ENCODE data around the gene KBTBD13. TPM values are rescaled to one million over a fixed set of nuclear protein-coding genes. Genes with fewer than 3 reads are reported as not detected.

Gene KBTBD13
- total RNA-seq (not detected), polyA plus RNA-seq (not detected)

DNA sequence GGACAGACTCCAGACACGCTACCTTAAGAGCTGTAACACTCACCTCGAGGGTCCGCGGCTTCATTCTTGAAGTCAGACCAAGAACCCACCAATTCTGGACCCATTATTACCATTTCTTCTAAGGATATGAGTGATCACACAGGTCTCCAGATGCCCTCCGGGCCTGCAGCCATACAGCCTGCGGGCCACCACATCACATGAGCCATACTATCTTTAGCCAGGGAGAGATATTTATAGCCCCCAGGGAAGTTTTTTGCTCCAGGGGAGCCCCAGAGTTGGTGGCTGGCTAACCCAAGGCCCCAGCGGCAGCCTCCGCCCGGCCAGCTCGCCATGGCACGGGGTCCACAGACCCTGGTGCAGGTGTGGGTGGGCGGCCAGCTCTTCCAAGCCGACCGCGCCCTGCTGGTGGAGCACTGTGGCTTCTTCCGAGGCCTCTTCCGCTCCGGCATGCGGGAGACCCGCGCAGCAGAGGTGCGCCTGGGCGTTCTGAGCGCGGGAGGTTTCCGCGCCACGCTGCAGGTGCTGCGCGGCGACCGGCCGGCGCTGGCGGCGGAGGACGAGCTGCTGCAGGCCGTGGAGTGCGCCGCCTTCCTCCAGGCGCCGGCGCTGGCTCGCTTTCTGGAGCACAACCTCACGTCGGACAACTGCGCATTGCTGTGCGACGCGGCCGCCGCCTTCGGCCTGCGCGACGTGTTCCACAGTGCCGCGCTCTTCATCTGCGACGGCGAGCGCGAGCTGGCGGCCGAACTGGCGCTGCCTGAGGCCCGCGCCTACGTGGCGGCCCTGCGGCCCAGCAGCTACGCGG, at the start of gene KBTBD13:
Gene KBTBD13, plus strand, starts transcription at position 261 of the 805 bp plus-strand sequence. Its CDS starts 70 bp downstream, at position 331.
- ChIA-PET CTCF (ENCODE audit: partially characterized antibody) (interaction anchor here (1.6 to 4.0 kb wide), 3 partner anchors 21 to 345 kb away, joined by 3 to 24 read pairs (median 3); no protein-coding TSS in a partner anchor), POLR2A (ENCODE audit: partially characterized antibody) (no interaction called here)
- Mint-ChIP-seq H3K27ac (no peak within 1 kb of the TSS), H3K27me3 (peaks cover 14 to 28% of the 10 kb centered on the region in 2 donors), H3K36me3 (no peaks in the 10 kb centered on the region), H3K9me3 (no peaks in the 10 kb centered on the region), H3K4me3 (no peak within 1 kb of the TSS), H3K4me1 (peaks cover 5 to 12% (median 7%) of the 10 kb centered on the region in 4 donors)
- no peaks in the 10 kb centered on the region for H3K27me3 ChIP-seq (ENCODE audit: insufficient read depth, low read length)
- H3K27ac ChIP-seq (ENCODE audit: low read depth, low read length) = no peak within 1 kb of the TSS
- no peak for DNase-seq
- no peaks in the 10 kb centered on the region for H3K4me1 ChIP-seq (ENCODE audit: insufficient read depth, low read length)
- intact Hi-C loops (cut with micrococcal nuclease) = no loop called here
- no peak within 1 kb of the TSS for H3K4me3 ChIP-seq (ENCODE audit: low read length in 2 of 2)
- no peaks in the 10 kb centered on the region for H3K9me3 ChIP-seq (ENCODE audit: control insufficient read depth in 1 of 2, low read length in 2 of 2)
- no peaks in the 10 kb centered on the region for H3K36me3 ChIP-seq (ENCODE audit: insufficient read depth, low read length)

DNA sequence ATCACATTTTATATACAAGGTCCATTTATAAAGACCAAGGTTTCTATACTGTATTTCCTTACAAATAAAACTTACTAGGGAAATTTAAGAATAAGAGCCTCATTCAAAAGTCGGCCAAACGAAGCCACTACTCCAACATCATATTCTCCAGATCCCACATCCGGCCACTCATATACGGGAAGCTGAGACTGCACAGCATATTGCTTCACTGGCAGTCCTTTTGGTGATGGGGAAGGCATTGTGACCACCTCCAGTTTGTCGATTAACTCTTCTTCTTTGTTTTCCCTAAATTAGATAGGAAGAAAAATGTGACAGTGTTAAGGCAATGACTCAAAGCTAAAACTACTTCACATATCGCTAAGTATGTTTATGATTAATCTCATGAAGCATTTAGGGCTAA, 49.8 kb upstream of the KBTBD13 start:
- H3K36me3 Mint-ChIP-seq = peaks cover 18 to 27% of the 10 kb centered on the region in 2 donors
- H3K4me3 Mint-ChIP-seq = peak overlapping the region in 4 of 8 donors; percentile 25 to 52 (median 38)
- H3K27me3 Mint-ChIP-seq = peaks cover 0 to 2% of the 10 kb centered on the region in 2 donors
- intact Hi-C loops (cut with micrococcal nuclease) = no loop called here
- no peaks in the 10 kb centered on the region for H3K9me3 Mint-ChIP-seq
- H3K27ac Mint-ChIP-seq = peak overlapping the region in 3 of 7 donors; percentile 14 to 50 (median 24)
- DNase-seq = no peak
- CTCF ChIA-PET (ENCODE audit: partially characterized antibody) = interaction anchor here (1.2 kb wide), 1 partner anchor 8 kb away, joined by 3 read pairs; no protein-coding TSS in a partner anchor
- no peaks in the 10 kb centered on the region for H3K36me3 ChIP-seq (ENCODE audit: insufficient read depth, low read length)
- POLR2A ChIA-PET (ENCODE audit: partially characterized antibody) = no interaction called here
- no peak overlapping the region for H3K27ac ChIP-seq (ENCODE audit: low read depth, low read length)
- peaks cover 11% of the 10 kb centered on the region for H3K4me1 ChIP-seq (ENCODE audit: insufficient read depth, low read length)
- H3K4me3 ChIP-seq (ENCODE audit: low read length in 2 of 2) = no peak overlapping the region
- H3K27me3 ChIP-seq (ENCODE audit: insufficient read depth, low read length) = no peaks in the 10 kb centered on the region
- peaks cover 9 to 16% (median 13%) of the 10 kb centered on the region in 4 donors for H3K4me1 Mint-ChIP-seq
- no peaks in the 10 kb centered on the region for H3K9me3 ChIP-seq (ENCODE audit: control insufficient read depth in 1 of 2, low read length in 2 of 2)

DNA sequence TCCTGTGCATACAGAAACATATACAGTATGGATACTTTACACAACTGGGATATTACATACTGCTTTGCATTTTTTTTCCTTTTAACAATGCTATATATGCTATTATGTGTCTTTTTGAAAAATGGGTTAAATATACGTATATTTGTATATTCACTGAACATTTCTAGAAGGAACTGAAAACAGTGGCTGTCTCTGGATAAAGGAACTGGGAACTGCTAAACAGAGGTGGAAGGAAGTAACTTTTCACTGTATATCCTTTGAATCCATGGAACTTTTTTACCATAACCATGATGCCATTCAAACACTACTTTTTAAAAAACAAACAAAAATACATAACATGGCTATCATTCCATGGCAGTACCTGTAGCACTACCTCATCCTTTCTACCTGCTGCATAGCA, 49.0 kb upstream of the KBTBD13 start:
- ChIA-PET CTCF (ENCODE audit: partially characterized antibody) (no interaction called here), POLR2A (ENCODE audit: partially characterized antibody) (no interaction called here)
- Histone ChIP-seq H3K4me3 (ENCODE audit: low read length in 2 of 2) (no peak overlapping the region), H3K27ac (ENCODE audit: low read depth, low read length) (no peak overlapping the region), H3K36me3 (ENCODE audit: insufficient read depth, low read length) (no peaks in the 10 kb centered on the region), H3K4me1 (ENCODE audit: insufficient read depth, low read length) (peaks cover 11% of the 10 kb centered on the region), H3K27me3 (ENCODE audit: insufficient read depth, low read length) (no peaks in the 10 kb centered on the region), H3K9me3 (ENCODE audit: control insufficient read depth in 1 of 2, low read length in 2 of 2) (no peaks in the 10 kb centered on the region)
- no peak for DNase-seq
- Mint-ChIP-seq H3K27ac (peak overlapping the region in 1 of 7 donors; percentile 57), H3K9me3 (no peaks in the 10 kb centered on the region), H3K4me3 (peak overlapping the region in 6 of 8 donors; percentile 21 to 95 (median 92)), H3K4me1 (peaks cover 9 to 16% (median 13%) of the 10 kb centered on the region in 4 donors), H3K36me3 (peaks cover 17 to 26% of the 10 kb centered on the region in 2 donors), H3K27me3 (peaks cover 0 to 9% of the 10 kb centered on the region in 2 donors)
- intact Hi-C loops (cut with micrococcal nuclease) = no loop called here

DNA sequence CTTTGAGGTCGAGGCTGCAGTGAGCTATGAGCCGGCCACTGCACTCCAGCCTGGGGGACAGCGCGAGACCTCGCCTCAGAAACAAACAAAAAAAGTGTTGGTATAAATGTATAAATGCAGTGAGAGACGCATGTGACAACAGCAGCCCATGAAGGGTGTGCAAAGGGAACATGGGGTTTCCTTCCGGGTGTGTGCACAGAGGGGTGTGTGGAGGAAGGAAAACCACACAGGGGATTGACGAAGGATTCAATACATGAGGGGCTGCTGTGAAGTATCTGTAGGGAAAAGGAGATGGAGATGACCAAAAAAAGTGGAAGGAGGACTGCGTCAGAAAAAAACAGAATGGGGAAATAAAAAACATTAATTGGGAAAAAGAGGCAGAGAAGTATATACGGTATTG, 48.2 kb upstream of the KBTBD13 start:
- Mint-ChIP-seq H3K27me3 (peaks cover 3 to 14% of the 10 kb centered on the region in 2 donors), H3K36me3 (peaks cover 12 to 24% of the 10 kb centered on the region in 2 donors), H3K9me3 (no peaks in the 10 kb centered on the region), H3K27ac (peak overlapping the region; percentile 43 to 97 (median 84)), H3K4me3 (peak overlapping the region; percentile 87 to 95 (median 94)), H3K4me1 (peaks cover 9 to 17% (median 16%) of the 10 kb centered on the region in 4 donors)
- POLR2A ChIA-PET (ENCODE audit: partially characterized antibody) = no interaction called here
- no peak for DNase-seq
- Histone ChIP-seq H3K4me3 (ENCODE audit: low read length in 2 of 2) (peak overlapping the region; percentile 71 to 84), H3K4me1 (ENCODE audit: insufficient read depth, low read length) (peaks cover 15% of the 10 kb centered on the region), H3K36me3 (ENCODE audit: insufficient read depth, low read length) (no peaks in the 10 kb centered on the region), H3K27me3 (ENCODE audit: insufficient read depth, low read length) (no peaks in the 10 kb centered on the region), H3K9me3 (ENCODE audit: control insufficient read depth in 1 of 2, low read length in 2 of 2) (no peaks in the 10 kb centered on the region), H3K27ac (ENCODE audit: low read depth, low read length) (peak overlapping the region; percentile 70)
- intact Hi-C loops (cut with micrococcal nuclease) = no loop called here
- CTCF ChIA-PET (ENCODE audit: partially characterized antibody) = no interaction called here

DNA sequence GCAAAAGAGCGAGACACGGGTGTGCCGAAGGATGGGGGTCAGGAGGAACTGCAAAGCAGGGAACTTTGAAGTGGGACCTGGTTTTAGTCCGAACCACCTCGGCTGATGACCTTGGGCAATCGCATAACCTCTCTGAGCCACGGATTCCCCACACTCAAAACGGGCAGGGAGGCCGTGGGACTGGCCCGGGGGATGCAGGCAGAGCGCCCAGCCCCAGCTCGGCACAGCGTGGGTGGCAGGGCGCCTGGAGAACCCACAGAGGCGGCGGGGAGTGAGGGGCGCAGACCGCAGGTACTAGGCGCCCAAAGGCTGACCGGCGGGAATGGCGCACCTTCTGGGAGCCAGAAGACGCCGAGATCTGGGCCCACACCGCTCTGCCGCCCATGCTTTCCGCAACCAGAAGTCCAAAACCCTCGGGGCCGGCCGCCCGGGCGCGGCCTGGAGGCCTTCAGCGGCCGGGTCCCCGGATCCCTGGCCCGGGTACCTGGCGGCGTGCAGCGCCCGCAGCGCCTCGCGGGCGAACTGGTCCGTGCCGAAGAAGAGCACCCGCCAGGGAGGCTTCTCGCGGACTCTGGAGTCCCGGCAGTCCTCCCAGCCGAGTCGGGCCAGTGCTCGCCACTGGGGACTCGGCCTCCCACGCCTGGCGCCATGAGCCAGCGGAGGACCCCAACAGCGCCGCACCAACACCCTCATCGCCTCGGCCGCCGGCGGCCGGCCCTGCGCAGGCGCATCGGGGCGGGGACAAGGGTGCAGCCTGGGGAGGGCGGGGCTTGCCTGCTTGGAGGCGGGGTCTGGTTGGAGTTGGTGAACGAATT, 47.4 kb upstream of the KBTBD13 start, which contains the start of gene MTFMT:
Gene MTFMT, minus strand, starts transcription at position 719 of the 815 bp plus-strand sequence. Its CDS starts 26 bp downstream, at position 693.
- Histone ChIP-seq H3K9me3 (ENCODE audit: control insufficient read depth in 1 of 2, low read length in 2 of 2) (no peaks in the 10 kb centered on the region), H3K27me3 (ENCODE audit: insufficient read depth, low read length) (no peaks in the 10 kb centered on the region), H3K4me1 (ENCODE audit: insufficient read depth, low read length) (peaks cover 17% of the 10 kb centered on the region), H3K27ac (ENCODE audit: low read depth, low read length) (peak within 1 kb of the TSS; percentile 70), H3K4me3 (ENCODE audit: low read length in 2 of 2) (peak within 1 kb of the TSS; percentile 71 to 84), H3K36me3 (ENCODE audit: insufficient read depth, low read length) (no peaks in the 10 kb centered on the region)
- peak; percentile 83 to 90 (median 85) for DNase-seq
- POLR2A ChIA-PET (ENCODE audit: partially characterized antibody) = no interaction called here
- Mint-ChIP-seq H3K9me3 (no peaks in the 10 kb centered on the region), H3K36me3 (peaks cover 6 to 18% of the 10 kb centered on the region in 2 donors), H3K27me3 (peaks cover 3 to 16% of the 10 kb centered on the region in 2 donors), H3K4me3 (peak within 1 kb of the TSS; percentile 87 to 95 (median 94)), H3K27ac (peak within 1 kb of the TSS; percentile 43 to 97 (median 84)), H3K4me1 (peaks cover 11 to 24% (median 20%) of the 10 kb centered on the region in 4 donors)
- intact Hi-C loops (cut with micrococcal nuclease) = loop anchor here (1.0 kb wide), 2 partner anchors 40 to 104 kb away; partner anchors contain the start of genes PDCD7 and SPG21
- CTCF ChIA-PET (ENCODE audit: partially characterized antibody) = no interaction called here

DNA sequence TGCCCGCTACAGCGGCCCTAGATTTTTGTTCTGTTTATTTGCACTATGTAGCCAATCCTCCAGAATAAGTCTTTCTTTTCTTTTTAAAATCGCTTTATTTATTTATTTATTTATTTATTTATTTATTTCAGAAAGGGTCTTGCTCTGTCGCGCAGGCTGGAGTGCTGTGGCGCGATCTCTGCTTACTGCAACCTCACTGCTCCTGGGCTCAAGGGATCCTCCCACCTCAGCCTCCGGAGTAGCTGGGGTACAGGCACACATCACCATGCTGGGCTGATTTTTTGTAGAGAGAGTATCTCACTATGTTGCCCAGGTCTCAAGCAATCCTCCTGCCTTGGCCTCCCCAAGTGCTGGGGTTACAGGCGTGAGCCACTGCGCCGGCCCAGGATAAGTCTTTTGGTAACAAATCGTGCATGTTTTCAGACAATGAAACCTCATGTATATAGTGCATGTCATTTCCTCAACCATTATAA, 46.8 kb upstream of the KBTBD13 start:
- Histone ChIP-seq H3K4me3 (ENCODE audit: low read length in 2 of 2) (peak overlapping the region in 1 of 2 donors; percentile 84), H3K36me3 (ENCODE audit: insufficient read depth, low read length) (no peaks in the 10 kb centered on the region), H3K27me3 (ENCODE audit: insufficient read depth, low read length) (no peaks in the 10 kb centered on the region), H3K27ac (ENCODE audit: low read depth, low read length) (peak overlapping the region; percentile 70), H3K4me1 (ENCODE audit: insufficient read depth, low read length) (peaks cover 17% of the 10 kb centered on the region), H3K9me3 (ENCODE audit: control insufficient read depth in 1 of 2, low read length in 2 of 2) (no peaks in the 10 kb centered on the region)
- ChIA-PET CTCF (ENCODE audit: partially characterized antibody) (no interaction called here), POLR2A (ENCODE audit: partially characterized antibody) (no interaction called here)
- H3K27ac Mint-ChIP-seq = peak overlapping the region in 5 of 7 donors; percentile 31 to 61 (median 43)
- no peaks in the 10 kb centered on the region for H3K9me3 Mint-ChIP-seq
- peak overlapping the region; percentile 54 to 95 (median 78) for H3K4me3 Mint-ChIP-seq
- intact Hi-C loops (cut with micrococcal nuclease) = loop anchor here (1.0 kb wide), 2 partner anchors 40 to 104 kb away; partner anchors contain the start of genes PDCD7 and SPG21
- H3K27me3 Mint-ChIP-seq = peaks cover 3 to 16% of the 10 kb centered on the region in 2 donors
- DNase-seq = no peak
- peaks cover 11 to 24% (median 19%) of the 10 kb centered on the region in 4 donors for H3K4me1 Mint-ChIP-seq
- H3K36me3 Mint-ChIP-seq = peaks cover 2 to 13% of the 10 kb centered on the region in 2 donors
